Neural progenitor cell (in vitro differentiated cells): ENCODE results near the gene TSPOAP1. TPM values are rescaled to one million over a fixed set of nuclear protein-coding genes. Genes with fewer than 3 reads are reported as not detected.

ENCODE experiments used
- DNase-seq: peaks from one replicate; pipeline ENCODE4 v3.0.0-alpha.2; 2016; ENCODE audit warnings: low spot score
- H2AFZ ChIP-seq: fragments of 200-600 bp; sonication (generic); replicated peaks from 2 replicates; pipeline ENCODE4 v1.6.1; 2016; ENCODE audit warnings: antibody characterized with exemption
- H3F3A ChIP-seq: fragments of 200-600 bp; sonication (generic); 2 replicates; pipeline ENCODE4 v1.6.1; 2016; ENCODE audit warnings: antibody characterized with exemption, low read depth
- H3K27ac ChIP-seq: fragments of 200-600 bp; sonication (generic); 2 replicates; pipeline ENCODE4 v1.5.1; 2016; ENCODE audit warnings: mild to moderate bottlenecking
- H3K27me3 ChIP-seq: fragments of 200-600 bp; sonication (generic); 2 replicates; pipeline ENCODE4 v1.6.1; 2016; ENCODE audit warnings: mild to moderate bottlenecking, moderate library complexity
- H3K36me3 ChIP-seq: fragments of 200-600 bp; sonication (generic); 2 replicates; pipeline ENCODE4 v1.5.1; 2016
- H3K4me1 ChIP-seq: fragments of 200-600 bp; sonication (generic); 2 replicates; pipeline ENCODE4 v1.6.1; 2016; ENCODE audit warnings: mixed run types
- H3K4me2 ChIP-seq: fragments of 200-600 bp; sonication (generic); 2 replicates; pipeline ENCODE4 v1.6.1; 2016
- H3K4me3 ChIP-seq: fragments of 200-600 bp; sonication (generic); 2 replicates; pipeline ENCODE4 v1.5.1; 2016
- H3K79me2 ChIP-seq: fragments of 200-600 bp; sonication (generic); 2 replicates; pipeline ENCODE4 v1.6.1; 2016; ENCODE audit warnings: low read depth
- H3K9ac ChIP-seq: fragments of 200-600 bp; sonication (generic); 2 replicates; pipeline ENCODE4 v1.6.1; 2016
- H3K9me3 ChIP-seq: fragments of 200-600 bp; sonication (generic); 2 replicates; pipeline ENCODE4 v1.5.1; 2016; ENCODE audit warnings: low read depth
- H4K20me1 ChIP-seq: fragments of 200-600 bp; sonication (generic); 2 replicates; pipeline ENCODE4 v1.6.1; 2016; ENCODE audit warnings: low read depth
- H3K27ac Mint-ChIP-seq: 3 replicates; pipeline ENCODE4 v1.8.0; 2021; ENCODE audit warnings: mixed read lengths
- H3K27me3 Mint-ChIP-seq: 2 replicates; pipeline ENCODE4 v1.8.0; 2022; ENCODE audit warnings: low read depth, mild to moderate bottlenecking, inconsistent platforms, moderate library complexity, mixed read lengths; ENCODE audit not compliant: insufficient read depth
- H3K36me3 Mint-ChIP-seq: 3 replicates; pipeline ENCODE4 v1.8.0; 2021; ENCODE audit warnings: mixed read lengths
- H3K4me1 Mint-ChIP-seq: 3 replicates; pipeline ENCODE4 v1.8.0; 2021; ENCODE audit warnings: mixed read lengths
- H3K4me3 Mint-ChIP-seq: 3 replicates; pipeline ENCODE4 v1.8.0; 2021; ENCODE audit warnings: mild to moderate bottlenecking, moderate library complexity, mixed read lengths
- H3K9me3 Mint-ChIP-seq: 3 replicates; pipeline ENCODE4 v1.8.0; 2020; ENCODE audit warnings: mixed read lengths
- EZH2 ChIP-seq: fragments of 200-600 bp; sonication (generic); IDR thresholded peaks from 2 replicates; pipeline ENCODE4 v1.6.1; 2017; ENCODE audit warnings: antibody characterized with exemption, mild to moderate bottlenecking, moderate library complexity
- EZH2phosphoT487 ChIP-seq: fragments of 200-600 bp; sonication (generic); IDR thresholded peaks from 2 replicates; pipeline ENCODE4 v1.6.1; 2017; ENCODE audit warnings: antibody characterized with exemption
- total RNA-seq: library from RNA; depleted of rRNA; stranded (reverse); fragments of >200 nt; gene quantifications from 2 replicates; pipeline ENCODE4 v1.2.3, GENCODE V29; 2015; ENCODE audit warnings: low replicate concordance
- TF ChIP-seq, protein P1 (sequence below): fragments of 200-600 bp; sonication (generic); IDR thresholded peaks from 2 replicates; pipeline ENCODE4 v1.5.1; 2017; ENCODE audit warnings: antibody characterized with exemption, mild to moderate bottlenecking

Gene TSPOAP1
- total RNA-seq, 1 donor from 2014 or later, result 13.8 TPM

GRCh38 chr17:58370716-58371115, 42.1 kb upstream of the TSPOAP1 start:
- TF ChIP-seq, protein P1, sequence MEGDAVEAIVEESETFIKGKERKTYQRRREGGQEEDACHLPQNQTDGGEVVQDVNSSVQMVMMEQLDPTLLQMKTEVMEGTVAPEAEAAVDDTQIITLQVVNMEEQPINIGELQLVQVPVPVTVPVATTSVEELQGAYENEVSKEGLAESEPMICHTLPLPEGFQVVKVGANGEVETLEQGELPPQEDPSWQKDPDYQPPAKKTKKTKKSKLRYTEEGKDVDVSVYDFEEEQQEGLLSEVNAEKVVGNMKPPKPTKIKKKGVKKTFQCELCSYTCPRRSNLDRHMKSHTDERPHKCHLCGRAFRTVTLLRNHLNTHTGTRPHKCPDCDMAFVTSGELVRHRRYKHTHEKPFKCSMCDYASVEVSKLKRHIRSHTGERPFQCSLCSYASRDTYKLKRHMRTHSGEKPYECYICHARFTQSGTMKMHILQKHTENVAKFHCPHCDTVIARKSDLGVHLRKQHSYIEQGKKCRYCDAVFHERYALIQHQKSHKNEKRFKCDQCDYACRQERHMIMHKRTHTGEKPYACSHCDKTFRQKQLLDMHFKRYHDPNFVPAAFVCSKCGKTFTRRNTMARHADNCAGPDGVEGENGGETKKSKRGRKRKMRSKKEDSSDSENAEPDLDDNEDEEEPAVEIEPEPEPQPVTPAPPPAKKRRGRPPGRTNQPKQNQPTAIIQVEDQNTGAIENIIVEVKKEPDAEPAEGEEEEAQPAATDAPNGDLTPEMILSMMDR, result no peak
- TF ChIP-seq EZH2phosphoT487, result no peak
- no peak for TF ChIP-seq EZH2
- Histone ChIP-seq H3K36me3 (no peaks in the 10 kb centered on the region), H4K20me1 (no peaks in the 10 kb centered on the region), H3F3A (no peaks in the 10 kb centered on the region), H3K9me3 (no peaks in the 10 kb centered on the region), H3K4me3 (no peak overlapping the region), H3K27me3 (no peaks in the 10 kb centered on the region), H3K4me2 (no peak overlapping the region), H3K79me2 (no peaks in the 10 kb centered on the region), H2AFZ (no peak overlapping the region), H3K27ac (no peak overlapping the region), H3K4me1 (no peaks in the 10 kb centered on the region), H3K9ac (no peak overlapping the region)
- H3K36me3 Mint-ChIP-seq, result peaks cover 2% of the 10 kb centered on the region
- peaks cover 1% of the 10 kb centered on the region for H3K27me3 Mint-ChIP-seq
- no peaks in the 10 kb centered on the region for H3K9me3 Mint-ChIP-seq
- DNase-seq, result no peak
- H3K4me3 Mint-ChIP-seq, result no peak overlapping the region
- no peak overlapping the region for H3K27ac Mint-ChIP-seq
- H3K4me1 Mint-ChIP-seq, result peaks cover 13% of the 10 kb centered on the region

DNA sequence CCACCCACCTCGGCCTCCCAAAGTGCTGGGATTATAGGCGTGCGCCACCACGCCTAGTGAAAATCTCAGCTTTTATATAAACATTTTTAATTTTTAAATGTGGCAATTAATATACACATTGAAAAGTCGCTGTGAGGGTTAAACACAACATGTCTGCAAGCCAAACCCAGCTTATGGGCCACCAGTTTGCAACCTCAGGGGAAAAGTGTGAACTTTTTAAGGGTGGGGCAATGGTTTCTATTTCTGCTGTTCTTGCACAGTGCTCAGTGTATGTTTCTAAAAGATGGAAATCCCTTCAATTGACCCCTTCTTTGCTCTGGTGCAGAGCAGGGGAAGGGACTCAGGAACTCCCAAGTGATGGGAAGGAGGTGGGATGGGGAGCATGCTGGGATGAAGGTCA, 41.7 kb upstream of the TSPOAP1 start:
- Mint-ChIP-seq H3K9me3 (no peaks in the 10 kb centered on the region), H3K4me1 (peaks cover 15% of the 10 kb centered on the region), H3K4me3 (no peak overlapping the region), H3K36me3 (peaks cover 2% of the 10 kb centered on the region), H3K27me3 (no peaks in the 10 kb centered on the region), H3K27ac (no peak overlapping the region)
- Histone ChIP-seq H3K4me3 (no peak overlapping the region), H3K4me1 (no peaks in the 10 kb centered on the region), H3K4me2 (no peak overlapping the region), H2AFZ (no peak overlapping the region), H3K27ac (no peak overlapping the region), H4K20me1 (no peaks in the 10 kb centered on the region), H3K9me3 (no peaks in the 10 kb centered on the region), H3K27me3 (no peaks in the 10 kb centered on the region), H3F3A (no peaks in the 10 kb centered on the region), H3K9ac (no peak overlapping the region), H3K79me2 (no peaks in the 10 kb centered on the region), H3K36me3 (no peaks in the 10 kb centered on the region)
- no peak for DNase-seq
- no peak for TF ChIP-seq EZH2
- TF ChIP-seq EZH2phosphoT487, result no peak
- TF ChIP-seq, protein P1, result no peak

GRCh38 chr17:58369214-58370031, 40.8 kb upstream of the TSPOAP1 start:
- H3K4me1 ChIP-seq, result peaks cover 6% of the 10 kb centered on the region
- DNase-seq, result no peak
- H3K9me3 Mint-ChIP-seq, result no peaks in the 10 kb centered on the region
- no peaks in the 10 kb centered on the region for H3K79me2 ChIP-seq
- no peak overlapping the region for H2AFZ ChIP-seq
- H3K36me3 ChIP-seq, result no peaks in the 10 kb centered on the region
- no peak overlapping the region for H3K9ac ChIP-seq
- H4K20me1 ChIP-seq, result no peaks in the 10 kb centered on the region
- H3K4me1 Mint-ChIP-seq, result peaks cover 23% of the 10 kb centered on the region
- peak overlapping the region; percentile 68 for H3K27ac Mint-ChIP-seq
- no peak overlapping the region for H3K4me3 Mint-ChIP-seq
- H3F3A ChIP-seq, result no peaks in the 10 kb centered on the region
- H3K36me3 Mint-ChIP-seq, result peaks cover 2% of the 10 kb centered on the region
- H3K27ac ChIP-seq, result no peak overlapping the region
- H3K9me3 ChIP-seq, result no peaks in the 10 kb centered on the region
- H3K27me3 Mint-ChIP-seq, result no peaks in the 10 kb centered on the region
- TF ChIP-seq EZH2phosphoT487 (no peak), EZH2 (no peak)
- TF ChIP-seq, protein P1, result no peak
- no peak overlapping the region for H3K4me2 ChIP-seq
- no peaks in the 10 kb centered on the region for H3K27me3 ChIP-seq
- H3K4me3 ChIP-seq, result no peak overlapping the region
